Activated CD4-positive, alpha-beta T cell treated with anti-CD3 and anti-CD28 coated beads, Interleukin-2, amount 50 U/mL, for 24 hours (primary cell): ENCODE measurements around the gene EDEM2.
"Not testable (repeated sequence)": the region's sequence is repeated elsewhere in the genome, so short reads cannot be mapped to it uniquely, and the experiment has no call there.

ENCODE experiments used
- DNase-seq, 2 donors: peaks; one replicate each; pipeline ENCODE4 v3.0.0-alpha.2; 2020; ENCODE audit warnings: low read depth in 1 of 2, low spot score in 1 of 2

EDEM2 gene

DNA sequence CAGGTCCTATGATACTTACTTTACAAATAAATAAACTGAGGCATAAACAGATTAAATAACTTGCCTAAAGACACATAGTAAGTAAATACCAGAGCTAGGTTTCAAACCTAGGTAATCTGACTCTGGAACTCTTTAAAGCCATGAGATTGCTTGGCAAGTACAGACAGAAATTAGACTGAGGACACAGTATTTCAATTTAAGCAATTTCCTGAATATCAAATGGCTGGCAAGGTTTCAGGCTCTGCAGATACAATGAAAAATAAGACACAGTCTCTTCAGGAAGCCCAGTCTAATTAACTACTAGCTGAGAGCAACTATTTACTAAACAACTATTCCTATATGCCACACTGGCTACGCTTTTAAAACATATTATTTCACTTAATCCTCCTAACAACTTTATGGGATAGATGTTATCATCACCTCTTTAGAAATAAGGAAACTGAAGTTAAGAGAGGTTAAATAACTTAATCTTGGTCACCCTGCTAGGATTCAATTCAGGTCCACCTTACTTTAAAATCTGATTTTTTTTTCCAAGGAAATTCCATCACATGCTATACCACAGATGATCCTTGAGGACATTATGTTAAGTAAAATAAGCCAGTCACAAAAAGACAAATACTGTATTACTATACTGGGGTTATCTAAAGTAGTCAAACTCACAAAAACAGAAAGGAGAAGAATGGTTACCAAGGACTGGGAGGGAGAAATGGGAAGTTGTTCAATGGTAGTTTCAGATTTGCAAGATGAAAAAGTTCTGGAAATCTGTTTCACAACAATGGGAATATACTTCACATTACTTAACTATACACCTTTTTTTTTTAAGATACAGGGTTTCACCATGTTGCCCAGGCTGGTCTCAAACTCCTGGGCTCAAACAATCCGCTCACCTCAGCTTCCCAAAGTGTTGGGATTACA is 58.6 kb downstream of the EDEM2 start:
- no peak for DNase-seq

DNA sequence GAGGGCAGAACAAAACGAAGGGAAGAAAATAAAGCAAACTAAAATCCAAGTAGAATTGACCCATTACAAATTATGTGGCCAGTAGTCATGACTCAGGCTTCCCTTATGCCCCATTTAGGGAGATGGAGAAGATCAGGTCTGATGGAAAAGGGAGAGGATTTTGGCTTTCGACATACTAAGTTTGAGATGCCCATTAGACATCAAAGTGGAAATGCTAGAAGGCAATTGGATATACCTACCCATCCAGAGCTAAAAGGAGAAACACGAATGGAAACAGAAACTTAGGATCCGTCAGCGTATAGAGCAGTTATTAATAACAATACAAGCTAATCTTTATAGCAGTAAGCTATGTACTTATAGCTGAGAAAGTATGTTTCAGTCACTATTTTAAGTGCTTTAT is 59.3 kb downstream of the EDEM2 start:
- no peak for DNase-seq

GRCh38 chr20:35087355-35087754 is 59.8 kb downstream of the EDEM2 start:
- no peak for DNase-seq

GRCh38 chr20:35085477-35086225 is 61.5 kb downstream of the EDEM2 start:
- no peak for DNase-seq

DNA sequence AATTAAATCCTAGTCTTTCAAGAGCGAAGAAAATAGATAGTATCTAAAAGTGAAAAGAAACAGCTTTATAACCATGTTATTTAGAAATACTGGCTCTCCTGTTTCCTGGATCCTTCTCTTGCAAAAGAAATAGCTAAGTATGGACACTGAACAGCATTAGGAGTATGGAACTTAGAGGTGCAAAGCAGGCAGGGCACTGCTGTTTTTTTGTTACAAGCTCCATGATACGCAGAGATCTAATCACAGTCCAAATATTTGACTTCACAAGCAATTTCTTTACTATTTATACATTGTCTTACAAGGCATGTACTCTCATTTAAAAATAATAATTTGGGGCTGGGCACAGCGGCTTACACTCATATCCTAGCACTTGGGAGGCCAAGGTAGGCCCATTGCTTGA is 62.1 kb downstream of the EDEM2 start:
- no peak for DNase-seq

DNA sequence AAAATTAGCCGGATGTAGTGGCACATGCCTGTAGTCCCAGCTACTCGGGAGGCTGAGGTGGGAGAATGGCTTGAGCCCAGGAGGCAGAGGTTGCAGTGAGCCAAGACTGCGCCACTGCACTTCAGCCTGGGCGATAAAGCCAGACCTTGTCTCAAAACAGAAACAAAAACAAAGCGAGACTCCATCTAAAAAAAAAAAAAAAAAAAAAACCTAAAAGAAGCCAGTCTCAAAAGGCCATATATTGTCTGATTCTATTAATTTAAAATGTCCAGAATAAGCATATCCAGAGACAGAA is 66.8 kb downstream of the EDEM2 start:
- not testable (repeated sequence) for DNase-seq

DNA sequence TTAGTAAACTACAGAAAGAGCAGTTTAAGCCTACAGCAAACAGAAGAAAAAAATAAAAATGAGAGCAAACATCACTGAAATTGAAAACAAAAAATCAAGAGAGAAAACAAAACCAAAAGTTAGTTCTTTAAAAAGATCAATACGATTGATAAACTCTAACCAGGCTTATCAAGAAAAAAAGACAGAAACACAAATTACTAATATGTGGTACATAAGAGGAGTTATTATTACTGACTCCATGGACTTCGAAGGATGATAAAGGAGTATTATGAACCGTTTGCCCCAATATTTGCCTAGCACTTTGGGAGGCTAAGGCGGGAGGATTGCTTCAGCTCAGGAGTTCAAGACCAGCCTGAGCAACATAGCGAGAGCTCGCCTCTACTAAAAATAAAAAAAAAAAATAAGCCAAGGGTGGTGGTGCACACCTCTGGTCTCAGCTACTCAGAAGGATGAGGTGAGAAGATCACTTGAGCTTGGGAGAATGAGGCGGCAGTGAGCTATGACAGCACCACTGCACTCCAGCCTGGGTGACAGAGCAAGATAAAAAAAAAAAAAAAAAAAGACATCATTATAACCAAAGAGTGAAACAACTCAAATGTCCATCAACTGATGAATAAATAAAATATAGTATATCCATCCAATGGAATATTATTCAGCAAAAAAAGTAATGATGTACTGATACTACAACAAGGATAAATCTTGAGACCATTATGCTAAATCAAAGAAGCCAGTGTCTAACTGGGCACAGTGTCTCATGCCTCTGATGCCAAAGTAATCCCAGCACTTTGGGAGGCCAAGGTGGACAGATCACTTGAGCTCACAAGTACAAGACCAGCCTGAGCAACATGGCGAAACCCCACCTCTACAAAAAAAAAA is 67.4 kb downstream of the EDEM2 start:
- DNase-seq: no peak

DNA sequence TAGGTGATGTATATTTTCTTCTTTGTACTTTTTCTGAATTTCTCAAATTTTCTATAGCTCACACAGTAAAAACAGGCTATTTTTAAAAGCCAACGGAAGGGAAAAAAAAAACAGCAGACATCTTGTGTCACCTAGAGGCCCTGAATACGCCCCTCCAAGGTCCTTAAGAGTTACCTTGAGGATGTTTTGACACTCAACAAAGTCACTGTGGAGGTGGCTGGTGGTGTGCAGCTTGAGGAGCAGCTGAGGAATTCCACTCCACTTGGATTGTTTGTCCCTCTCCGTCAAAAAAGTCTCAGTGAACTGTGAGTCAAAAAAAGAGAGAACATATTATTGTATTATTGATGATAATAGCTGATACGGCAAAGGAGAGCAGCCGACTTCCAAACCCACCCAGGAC is 69.3 kb downstream of the EDEM2 start:
- no peak for DNase-seq

- no peak for DNase-seq
These were observed 69.8 kb downstream of the EDEM2 start for GRCh38 chr20:35077341-35077740.

DNA sequence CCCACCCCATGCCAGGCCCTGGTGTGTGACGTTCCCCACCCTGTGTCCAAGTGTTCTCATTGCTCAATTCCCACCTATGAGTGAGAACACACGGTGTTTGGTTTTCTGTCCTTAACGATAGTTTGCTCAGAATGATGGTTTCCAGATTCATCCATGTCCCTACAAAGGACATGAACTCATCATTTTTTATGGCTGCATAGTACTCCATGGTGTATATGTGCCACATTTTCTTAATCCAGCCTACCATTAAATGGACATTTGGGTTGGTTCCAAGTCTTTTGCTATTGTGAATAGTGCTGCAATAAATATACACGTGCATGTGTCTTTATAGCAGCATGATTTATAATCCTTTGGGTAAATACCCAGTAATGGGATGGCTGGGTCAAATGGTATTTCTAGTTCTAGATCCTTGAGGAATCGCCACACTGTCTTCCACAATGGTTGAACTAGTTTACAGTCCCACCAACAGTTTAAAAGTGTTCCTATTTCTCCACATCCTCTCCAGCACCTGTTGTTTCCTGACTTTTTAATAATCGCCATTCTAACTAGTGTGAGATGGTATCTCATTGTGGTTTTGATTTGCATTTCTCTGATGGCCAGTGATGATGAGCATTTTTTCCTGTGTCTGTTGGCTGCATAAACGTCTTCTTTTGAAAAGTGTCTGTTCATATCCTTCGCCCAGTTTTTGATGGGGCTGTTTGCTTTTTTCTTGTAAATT is 75.5 kb downstream of the EDEM2 start:
- not testable (repeated sequence) for DNase-seq

GRCh38 chr20:35066194-35066593 is 80.9 kb downstream of the EDEM2 start:
- DNase-seq: no peak
